Gastrocnemius medialis (tissue), 4 donors: ENCODE data around the gene EGFL7. TPM values are rescaled to one million over a fixed set of nuclear protein-coding genes. Genes with fewer than 3 reads are reported as not detected.

Experiments used
- ATAC-seq, 2 donors: fragments of 150-250 bp; one replicate each; pipeline ENCODE4 v1.9.1; 2016
- DNase-seq, 2 donors: peaks; one replicate each; pipeline ENCODE4 v3.0.0-alpha.2; 2019
- H3K27ac ChIP-seq, 4 donors: fragments of 200-600 bp; sonication (generic); 1 replicate in 1 of 4; 2 replicates in 3 of 4; pipeline ENCODE4 v1.5.1; 2016 to 2018; ENCODE audit warnings: mild to moderate bottlenecking in 2 of 4, moderate library complexity in 1 of 4
- H3K27me3 ChIP-seq, 3 donors: fragments of 200-600 bp; sonication (generic) in 2 of 3; 1 replicate in 1 of 3; 2 replicates in 2 of 3; pipeline versions ENCODE4 v1.5.1 to v1.6.0; 2016 to 2019; ENCODE audit warnings: mild to moderate bottlenecking in 1 of 3, moderate library complexity in 1 of 3
- H3K36me3 ChIP-seq, 2 donors: fragments of 200-600 bp; sonication (generic) in 1 of 2; one replicate each; pipeline ENCODE4 v1.5.1; 2017 to 2018
- H3K4me1 ChIP-seq, 2 donors: fragments of 200-600 bp; sonication (generic) in 1 of 2; one replicate each; pipeline ENCODE4 v1.5.1; 2016 to 2017; ENCODE audit warnings: mild to moderate bottlenecking in 2 of 2
- H3K4me3 ChIP-seq, 4 donors: fragments of 200-600 bp; sonication (generic) in 3 of 4; 1 replicate in 1 of 4; 2 replicates in 3 of 4; pipeline ENCODE4 v1.5.1; 2016 to 2019; ENCODE audit warnings: mild to moderate bottlenecking in 2 of 4
- H3K9me3 ChIP-seq, 3 donors: fragments of 200-600 bp; sonication (generic) in 2 of 3; 1 replicate in 1 of 3; 2 replicates in 2 of 3; pipeline ENCODE4 v1.5.1; 2016 to 2019
- POLR2A ChIP-seq, 2 donors: fragments of 450-650 bp; IDR thresholded peaks; one replicate each; pipeline ENCODE4 v1.6.1; 2017; ENCODE audit warnings: antibody characterized with exemption in 2 of 2, mild to moderate bottlenecking in 2 of 2, moderate library complexity in 2 of 2
- in situ Hi-C, 4 donors: fragments of 200-750 bp; cut with MboI; loops; one replicate each; pipeline versions ENCODE4 v1.15.0 to v1.8.0; 2017; ENCODE audit warnings: low sequenced_read_pairs in 4 of 4
- intact Hi-C: fragments of 100-400 bp; cut with DNase I; formaldehyde crosslinking; loops from one replicate; pipeline ENCODE4 v1.15.1; 2023; ENCODE audit warnings: low total_unique reads
- total RNA-seq, 4 donors: library from RNA; depleted of rRNA; stranded (reverse); fragments of >200 nt; gene quantifications; one replicate each; pipeline versions ENCODE4 v1.1.0 to v1.2.3, GENCODE V29; 2016
- TF ChIP-seq, protein P1 (sequence below), 5 experiments: fragments of 450-650 bp in 3 of 5; fragments of 200-600 bp in 2 of 5; sonication (generic) in 2 of 5; IDR thresholded peaks in 4 of 5; conservative IDR thresholded peaks in 1 of 5; 1 replicate in 4 of 5; 2 replicates in 1 of 5; pipeline ENCODE4 v1.5.1; 2016 to 2019; ENCODE audit warnings: antibody characterized with exemption in 5 of 5, mild to moderate bottlenecking in 3 of 5, moderate library complexity in 3 of 5

EGFL7 gene
- total RNA-seq, 4 donors from 2014 or later: 37.4 to 74.7 (median 49.0) TPM

DNA sequence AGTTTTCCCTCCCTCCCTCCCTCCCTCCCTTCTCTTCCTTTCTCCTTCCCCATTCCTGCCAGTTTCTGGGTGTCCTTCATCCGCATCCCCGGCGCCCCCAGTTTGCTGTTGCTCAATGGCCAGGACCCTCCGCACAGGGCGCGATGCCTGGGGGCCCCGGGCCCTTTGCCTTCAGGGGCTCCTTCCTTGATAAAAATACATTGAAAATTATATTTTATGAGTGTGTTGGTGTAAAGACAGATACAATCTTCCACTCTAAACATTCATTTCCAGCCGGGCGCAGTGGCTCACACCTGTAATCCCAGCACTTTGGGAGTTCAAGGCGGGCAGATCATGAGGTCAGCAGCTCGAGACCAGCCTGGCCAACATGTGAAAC, 32.1 kb downstream of the EGFL7 start:
- TF ChIP-seq POLR2A (IDR thresholded peaks at IDR 0.05): no peak
- TF ChIP-seq, protein P1, sequence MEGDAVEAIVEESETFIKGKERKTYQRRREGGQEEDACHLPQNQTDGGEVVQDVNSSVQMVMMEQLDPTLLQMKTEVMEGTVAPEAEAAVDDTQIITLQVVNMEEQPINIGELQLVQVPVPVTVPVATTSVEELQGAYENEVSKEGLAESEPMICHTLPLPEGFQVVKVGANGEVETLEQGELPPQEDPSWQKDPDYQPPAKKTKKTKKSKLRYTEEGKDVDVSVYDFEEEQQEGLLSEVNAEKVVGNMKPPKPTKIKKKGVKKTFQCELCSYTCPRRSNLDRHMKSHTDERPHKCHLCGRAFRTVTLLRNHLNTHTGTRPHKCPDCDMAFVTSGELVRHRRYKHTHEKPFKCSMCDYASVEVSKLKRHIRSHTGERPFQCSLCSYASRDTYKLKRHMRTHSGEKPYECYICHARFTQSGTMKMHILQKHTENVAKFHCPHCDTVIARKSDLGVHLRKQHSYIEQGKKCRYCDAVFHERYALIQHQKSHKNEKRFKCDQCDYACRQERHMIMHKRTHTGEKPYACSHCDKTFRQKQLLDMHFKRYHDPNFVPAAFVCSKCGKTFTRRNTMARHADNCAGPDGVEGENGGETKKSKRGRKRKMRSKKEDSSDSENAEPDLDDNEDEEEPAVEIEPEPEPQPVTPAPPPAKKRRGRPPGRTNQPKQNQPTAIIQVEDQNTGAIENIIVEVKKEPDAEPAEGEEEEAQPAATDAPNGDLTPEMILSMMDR (IDR thresholded peaks at IDR 0.05 in 4 of 5, conservative IDR thresholded peaks at IDR 0.05 in 1 of 5): no peak
- intact Hi-C loops: loop anchor here (1.0 to 5.0 kb wide), 2 partner anchors 24 to 53 kb away; no protein-coding TSS in a partner anchor
- DNase-seq (no peak), ATAC-seq (no peak)
- in situ Hi-C loops: no loop called here
- H3K27me3 ChIP-seq: peaks cover 4 to 16% (median 9%) of the 10 kb centered on the region in 3 donors
- H3K4me3 ChIP-seq: no peak overlapping the region
- no peaks in the 10 kb centered on the region for H3K36me3 ChIP-seq
- H3K9me3 ChIP-seq: no peaks in the 10 kb centered on the region
- no peak overlapping the region for H3K27ac ChIP-seq
- H3K4me1 ChIP-seq: peaks cover 16% of the 10 kb centered on the region in 2 donors

DNA sequence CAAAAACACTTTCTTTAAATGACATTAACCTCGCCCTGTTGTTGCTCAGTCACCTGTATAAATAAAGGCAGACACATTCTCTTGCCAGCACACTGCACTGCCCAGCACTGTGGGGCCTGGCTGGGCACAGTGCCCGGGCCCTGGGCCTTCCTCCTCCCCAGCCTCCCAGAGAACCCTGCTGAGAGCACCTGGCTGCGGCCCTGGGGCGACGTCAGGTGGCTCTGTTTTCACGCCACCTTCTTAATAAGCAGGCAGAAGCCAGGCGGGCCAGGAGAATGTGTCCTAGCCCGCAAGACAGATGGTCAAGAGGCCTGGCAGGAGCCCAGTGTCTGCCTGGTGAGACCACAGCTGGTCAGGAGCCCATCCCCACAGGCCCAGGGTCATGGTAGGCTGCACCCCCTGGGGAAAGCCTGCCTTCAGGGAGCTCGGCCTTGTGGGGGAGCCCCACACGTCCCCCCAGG, 32.7 kb downstream of the EGFL7 start:
- TF ChIP-seq, protein P1 (IDR thresholded peaks at IDR 0.05 in 4 of 5, conservative IDR thresholded peaks at IDR 0.05 in 1 of 5): no peak
- no peak for TF ChIP-seq POLR2A (IDR thresholded peaks at IDR 0.05)
- peaks cover 10 to 22% (median 15%) of the 10 kb centered on the region in 3 donors for H3K27me3 ChIP-seq
- in situ Hi-C loops: no loop called here
- no peak overlapping the region for H3K4me3 ChIP-seq
- intact Hi-C loops: loop anchor here (1.0 kb wide), 1 partner anchor 24 kb away; no protein-coding TSS in a partner anchor
- ATAC-seq (no peak), DNase-seq (no peak)
- no peaks in the 10 kb centered on the region for H3K9me3 ChIP-seq
- H3K36me3 ChIP-seq: no peaks in the 10 kb centered on the region
- peaks cover 10 to 13% of the 10 kb centered on the region in 2 donors for H3K4me1 ChIP-seq
- H3K27ac ChIP-seq: no peak overlapping the region

DNA sequence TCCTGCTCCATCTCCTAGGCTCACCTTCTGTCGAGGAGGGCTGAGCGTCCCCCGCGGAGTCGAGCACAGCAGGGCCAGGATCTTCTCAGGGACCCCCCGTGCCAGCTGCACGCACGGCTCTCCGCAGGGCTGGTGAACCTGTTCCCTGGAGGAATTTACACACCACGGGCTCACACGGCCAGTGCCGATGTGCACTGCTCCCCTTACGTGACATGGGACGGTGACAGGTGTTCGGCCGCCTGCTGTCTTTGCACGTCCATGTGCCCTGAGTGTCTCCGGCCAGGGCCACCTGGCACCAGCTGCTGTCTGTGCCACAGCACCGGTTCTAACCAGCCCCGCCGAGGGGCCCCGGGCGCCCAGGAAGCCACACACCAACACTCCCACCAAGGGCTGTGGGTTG, 33.2 kb downstream of the EGFL7 start:
- H3K27ac ChIP-seq: no peak overlapping the region

DNA sequence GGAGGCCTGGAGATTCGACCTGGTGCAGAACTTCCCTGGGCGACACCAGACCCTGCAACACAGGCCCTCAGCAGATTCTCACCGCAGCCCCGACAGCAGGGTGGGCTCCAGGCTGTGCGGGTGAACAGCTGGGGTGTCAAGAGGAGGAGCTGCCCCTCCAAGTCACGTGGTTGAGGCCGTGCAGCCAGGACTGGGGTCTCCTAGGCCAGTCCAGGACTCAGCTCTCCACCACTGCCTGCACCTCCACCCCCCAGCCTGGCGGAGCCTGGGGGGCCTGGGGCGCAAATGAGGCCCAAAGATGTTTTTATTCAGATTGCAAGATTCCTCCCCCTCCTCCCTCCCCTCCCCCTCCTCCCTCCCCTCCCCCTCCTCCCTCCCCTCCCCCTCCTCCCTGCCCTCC, 33.8 kb downstream of the EGFL7 start:
- DNase-seq (no peak), ATAC-seq (no peak)
- Histone ChIP-seq H3K9me3 (no peaks in the 10 kb centered on the region), H3K36me3 (no peaks in the 10 kb centered on the region), H3K27ac (no peak overlapping the region), H3K27me3 (peaks cover 16 to 32% (median 24%) of the 10 kb centered on the region in 3 donors), H3K4me3 (no peak overlapping the region), H3K4me1 (peaks cover 3 to 5% of the 10 kb centered on the region in 2 donors)
- TF ChIP-seq, protein P1 (IDR thresholded peaks at IDR 0.05 in 4 of 5, conservative IDR thresholded peaks at IDR 0.05 in 1 of 5): no peak
- TF ChIP-seq POLR2A (IDR thresholded peaks at IDR 0.05): no peak
- intact Hi-C loops (no loop called here), in situ Hi-C loops (no loop called here)

More for the DNA sequence above, 33.2 kb downstream of the EGFL7 start:
- no peak for TF ChIP-seq POLR2A (IDR thresholded peaks at IDR 0.05)
- TF ChIP-seq, protein P1 (IDR thresholded peaks at IDR 0.05 in 4 of 5, conservative IDR thresholded peaks at IDR 0.05 in 1 of 5): no peak
- Histone ChIP-seq H3K4me3 (no peak overlapping the region), H3K36me3 (no peaks in the 10 kb centered on the region), H3K9me3 (no peaks in the 10 kb centered on the region), H3K27me3 (peaks cover 13 to 26% (median 19%) of the 10 kb centered on the region in 3 donors), H3K4me1 (peaks cover 5 to 8% of the 10 kb centered on the region in 2 donors)
- DNase-seq (no peak), ATAC-seq (no peak)
- in situ Hi-C loops (no loop called here), intact Hi-C loops (loop anchor here (1.0 kb wide), 1 partner anchor 25 kb away; no protein-coding TSS in a partner anchor)
